ENCODE data around the gene PTP4A1.

DNA sequence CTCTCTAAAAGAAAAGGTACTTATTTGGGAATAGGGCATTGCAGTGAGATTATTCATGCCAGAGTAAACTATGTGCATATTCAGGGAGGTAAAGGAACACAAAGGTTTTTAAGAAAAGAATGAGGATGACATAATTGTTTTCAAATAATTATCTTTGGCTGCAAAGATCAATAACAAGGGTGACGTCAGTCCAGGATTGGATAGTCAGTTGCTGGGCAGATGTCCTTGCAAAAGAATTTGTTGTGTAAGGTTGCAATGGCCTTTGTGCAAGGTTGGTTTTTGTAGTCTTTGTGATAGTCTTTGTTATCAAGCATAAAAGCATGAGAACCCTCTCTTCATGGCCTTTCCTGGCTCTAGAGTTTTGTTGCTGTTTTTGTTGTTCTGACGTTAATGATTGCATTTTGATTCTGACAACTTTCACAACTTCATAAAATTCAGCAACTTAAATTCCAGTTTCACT, 17.7 kb downstream of the PTP4A1 start:
- TF ChIP-seq, protein P1, sequence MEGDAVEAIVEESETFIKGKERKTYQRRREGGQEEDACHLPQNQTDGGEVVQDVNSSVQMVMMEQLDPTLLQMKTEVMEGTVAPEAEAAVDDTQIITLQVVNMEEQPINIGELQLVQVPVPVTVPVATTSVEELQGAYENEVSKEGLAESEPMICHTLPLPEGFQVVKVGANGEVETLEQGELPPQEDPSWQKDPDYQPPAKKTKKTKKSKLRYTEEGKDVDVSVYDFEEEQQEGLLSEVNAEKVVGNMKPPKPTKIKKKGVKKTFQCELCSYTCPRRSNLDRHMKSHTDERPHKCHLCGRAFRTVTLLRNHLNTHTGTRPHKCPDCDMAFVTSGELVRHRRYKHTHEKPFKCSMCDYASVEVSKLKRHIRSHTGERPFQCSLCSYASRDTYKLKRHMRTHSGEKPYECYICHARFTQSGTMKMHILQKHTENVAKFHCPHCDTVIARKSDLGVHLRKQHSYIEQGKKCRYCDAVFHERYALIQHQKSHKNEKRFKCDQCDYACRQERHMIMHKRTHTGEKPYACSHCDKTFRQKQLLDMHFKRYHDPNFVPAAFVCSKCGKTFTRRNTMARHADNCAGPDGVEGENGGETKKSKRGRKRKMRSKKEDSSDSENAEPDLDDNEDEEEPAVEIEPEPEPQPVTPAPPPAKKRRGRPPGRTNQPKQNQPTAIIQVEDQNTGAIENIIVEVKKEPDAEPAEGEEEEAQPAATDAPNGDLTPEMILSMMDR (conservative IDR thresholded peaks at IDR 0.05 in 1 of 2, IDR thresholded peaks at IDR 0.05 in 1 of 2; ENCODE audit: low read depth in 1 of 2, low read length in 2 of 2): no peak
- no peak for TF ChIP-seq EZH2 (IDR thresholded peaks at IDR 0.05; ENCODE audit: low read length, missing control alignments)
